Upper lobe of right lung (tissue), 1 donor: Measurements from ENCODE around the gene PTH2R. TPM values are rescaled to one million over a fixed set of nuclear protein-coding genes. Genes with fewer than 3 reads are reported as not detected.
"Not testable (repeated sequence)": the region's sequence is repeated elsewhere in the genome, so short reads cannot be mapped to it uniquely, and the experiment has no call there.

Experiments
- ATAC-seq: fragments of 200-7000 bp; cut with Tn5 transposase; one replicate; pipeline ENCODE4 v1.9.1; 2020; ENCODE audit warnings: mild to moderate bottlenecking, moderate library complexity
- DNase-seq: peaks from one replicate; pipeline ENCODE4 v3.0.0-alpha.2; 2020
- H3K27ac ChIP-seq: fragments of 200-600 bp; one replicate; pipeline ENCODE4 v1.8.0; 2022
- H3K27me3 ChIP-seq: fragments of 200-600 bp; one replicate; pipeline ENCODE4 v1.8.0; 2022; ENCODE audit warnings: mild to moderate bottlenecking
- H3K36me3 ChIP-seq: fragments of 200-600 bp; one replicate; pipeline ENCODE4 v1.8.0; 2022
- H3K4me1 ChIP-seq: fragments of 200-600 bp; one replicate; pipeline ENCODE4 v1.8.0; 2022
- H3K4me3 ChIP-seq: fragments of 200-600 bp; one replicate; pipeline ENCODE4 v1.8.0; 2022; ENCODE audit warnings: mild to moderate bottlenecking
- H3K9me3 ChIP-seq: fragments of 200-600 bp; one replicate; pipeline ENCODE4 v1.8.0; 2022
- CTCF ChIP-seq: fragments of 200-600 bp; IDR thresholded peaks from one replicate; pipeline ENCODE4 v1.8.0; 2022; ENCODE audit warnings: antibody characterized with exemption
- intact Hi-C: fragments of 100-400 bp; cut with DNase I; formaldehyde crosslinking; loops from one replicate; pipeline ENCODE4 v1.11.0; 2022
- total RNA-seq: library from RNA; stranded (reverse); fragmentation: NEBNext Ultra II Directional; extraction: Animal tissue kit (Norgen Biotek cat#: 25700); gene quantifications from one replicate; pipeline ENCODE4 v1.2.1, GENCODE V29; 2021
- donor health status: DM: no; HTN: yes; CAD: no; lungs with severe emphysema.

Gene PTH2R
- total RNA-seq, 1 donor from 2014 or later, result not detected

DNA sequence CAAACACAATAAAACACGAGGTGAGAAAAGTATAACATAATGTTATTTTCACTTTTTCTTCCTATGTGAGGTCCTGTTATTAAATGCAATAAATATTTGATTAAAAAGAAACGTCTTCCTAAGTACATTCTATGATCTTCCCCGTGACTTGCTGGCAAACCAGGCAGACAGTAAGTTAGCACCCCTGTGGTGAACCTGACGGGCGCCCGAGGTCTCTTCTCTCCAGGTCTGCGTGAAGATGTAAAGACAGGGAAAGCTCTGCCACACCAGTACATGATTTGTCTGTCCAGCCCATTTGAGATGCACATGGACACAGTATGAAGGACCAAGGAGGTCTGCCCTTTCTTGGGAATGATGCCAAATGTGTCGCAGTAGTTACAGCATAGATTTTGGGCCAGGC, 57.6 kb downstream of the PTH2R start:
- no peaks in the 10 kb centered on the region for H3K36me3 ChIP-seq
- no peak for TF ChIP-seq CTCF
- H3K27ac ChIP-seq, result no peak overlapping the region
- ATAC-seq (no peak), DNase-seq (no peak)
- H3K27me3 ChIP-seq, result no peaks in the 10 kb centered on the region
- no peaks in the 10 kb centered on the region for H3K9me3 ChIP-seq
- H3K4me1 ChIP-seq, result peaks cover 6% of the 10 kb centered on the region
- intact Hi-C loops, result no loop called here
- H3K4me3 ChIP-seq, result no peak overlapping the region

- Histone ChIP-seq H3K4me1 (peaks cover 6% of the 10 kb centered on the region), H3K4me3 (no peak overlapping the region), H3K36me3 (no peaks in the 10 kb centered on the region), H3K27me3 (no peaks in the 10 kb centered on the region), H3K9me3 (no peaks in the 10 kb centered on the region), H3K27ac (no peak overlapping the region)
- intact Hi-C loops, result no loop called here
- ATAC-seq, result peak; percentile 78
- peak; percentile 56 for TF ChIP-seq CTCF
- DNase-seq, result no peak
Measured at GRCh38 chr2:208466151-208466919, 59.7 kb downstream of the PTH2R start.

DNA sequence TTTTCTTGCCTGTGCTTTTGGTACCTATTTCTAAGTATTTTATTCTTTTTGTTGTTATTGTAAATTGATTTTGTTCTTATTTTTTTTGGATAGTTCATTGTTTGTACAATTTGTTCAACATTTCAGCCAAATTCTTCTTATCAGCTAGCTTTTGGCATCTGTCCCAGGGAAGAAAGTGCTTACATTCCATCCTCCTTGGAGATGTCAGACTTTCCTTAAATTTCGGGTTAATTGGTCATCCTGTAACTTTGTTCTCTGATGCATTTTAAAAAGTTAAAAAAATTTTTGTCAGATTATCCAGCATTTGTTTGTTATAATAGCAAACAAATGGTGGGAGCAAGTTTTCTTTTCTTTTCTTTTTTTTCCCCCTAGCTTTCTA, 60.3 kb downstream of the PTH2R start:
- Histone ChIP-seq H3K27me3 (no peaks in the 10 kb centered on the region), H3K36me3 (no peaks in the 10 kb centered on the region), H3K4me3 (no peak overlapping the region), H3K9me3 (no peaks in the 10 kb centered on the region), H3K27ac (no peak overlapping the region), H3K4me1 (peaks cover 6% of the 10 kb centered on the region)
- DNase-seq (no peak), ATAC-seq (no peak)
- intact Hi-C loops, result no loop called here
- TF ChIP-seq CTCF, result no peak

GRCh38 chr2:208467564-208467963, 61.0 kb downstream of the PTH2R start:
- Histone ChIP-seq H3K27me3 (no peaks in the 10 kb centered on the region), H3K27ac (no peak overlapping the region), H3K9me3 (no peaks in the 10 kb centered on the region), H3K36me3 (no peaks in the 10 kb centered on the region), H3K4me3 (no peak overlapping the region), H3K4me1 (peaks cover 6% of the 10 kb centered on the region)
- DNase-seq (no peak), ATAC-seq (no peak)
- intact Hi-C loops, result no loop called here
- TF ChIP-seq CTCF, result no peak

DNA sequence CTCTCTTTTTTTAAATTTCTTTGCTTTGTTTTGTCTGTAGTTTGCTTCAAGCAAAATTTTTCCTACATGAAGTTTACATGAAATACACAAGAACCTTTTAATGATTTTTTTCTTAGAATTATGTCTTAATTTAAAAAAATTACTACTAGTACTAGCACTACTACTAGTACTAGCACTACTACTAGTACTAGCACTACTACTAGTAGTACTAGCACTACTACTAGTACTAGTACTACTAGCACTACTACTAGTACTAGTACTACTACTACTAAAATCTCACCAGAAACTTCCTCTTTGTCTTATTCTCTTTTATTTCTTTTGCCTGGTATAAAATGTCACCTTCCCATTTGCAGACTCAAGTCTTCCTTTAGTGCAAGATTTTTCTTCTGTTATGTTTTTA, 71.1 kb downstream of the PTH2R start:
- Histone ChIP-seq H3K4me1 (no peaks in the 10 kb centered on the region), H3K27me3 (no peaks in the 10 kb centered on the region), H3K4me3 (no peak overlapping the region), H3K27ac (no peak overlapping the region), H3K36me3 (no peaks in the 10 kb centered on the region), H3K9me3 (no peaks in the 10 kb centered on the region)
- no peak for DNase-seq
- no peak for TF ChIP-seq CTCF
- no peak for ATAC-seq
- intact Hi-C loops, result no loop called here

- DNase-seq (no peak), ATAC-seq (no peak)
- no peaks in the 10 kb centered on the region for H3K9me3 ChIP-seq
- H3K27me3 ChIP-seq, result no peaks in the 10 kb centered on the region
- intact Hi-C loops, result no loop called here
- no peaks in the 10 kb centered on the region for H3K36me3 ChIP-seq
- no peak overlapping the region for H3K4me3 ChIP-seq
- H3K27ac ChIP-seq, result no peak overlapping the region
- TF ChIP-seq CTCF, result no peak
- no peaks in the 10 kb centered on the region for H3K4me1 ChIP-seq
Measured at GRCh38 chr2:208479342-208479741, 72.8 kb downstream of the PTH2R start.

DNA sequence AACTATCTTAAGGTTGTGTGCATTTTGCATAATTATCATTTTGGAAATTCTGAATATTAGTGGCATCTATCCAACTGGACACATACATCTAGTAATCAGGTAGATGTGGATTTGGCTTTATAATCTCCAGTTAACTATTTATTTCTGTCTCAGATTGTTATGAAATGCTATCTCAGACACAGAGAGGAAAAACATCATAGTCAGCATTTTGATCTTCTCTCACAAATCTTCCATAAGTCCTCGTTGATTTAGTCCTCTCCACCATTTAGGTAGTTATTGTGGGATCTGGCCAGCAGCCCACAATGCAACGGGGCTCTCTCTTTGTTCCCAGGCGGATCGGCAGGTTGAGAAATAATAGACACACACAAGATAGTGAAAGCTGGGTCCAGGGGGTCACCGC, 75.4 kb downstream of the PTH2R start:
- ATAC-seq, H3K4me1 ChIP-seq, H3K27ac ChIP-seq, intact Hi-C loops, H3K9me3 ChIP-seq, H3K36me3 ChIP-seq, H3K4me3 ChIP-seq, DNase-seq, H3K27me3 ChIP-seq: not testable (repeated sequence)

DNA sequence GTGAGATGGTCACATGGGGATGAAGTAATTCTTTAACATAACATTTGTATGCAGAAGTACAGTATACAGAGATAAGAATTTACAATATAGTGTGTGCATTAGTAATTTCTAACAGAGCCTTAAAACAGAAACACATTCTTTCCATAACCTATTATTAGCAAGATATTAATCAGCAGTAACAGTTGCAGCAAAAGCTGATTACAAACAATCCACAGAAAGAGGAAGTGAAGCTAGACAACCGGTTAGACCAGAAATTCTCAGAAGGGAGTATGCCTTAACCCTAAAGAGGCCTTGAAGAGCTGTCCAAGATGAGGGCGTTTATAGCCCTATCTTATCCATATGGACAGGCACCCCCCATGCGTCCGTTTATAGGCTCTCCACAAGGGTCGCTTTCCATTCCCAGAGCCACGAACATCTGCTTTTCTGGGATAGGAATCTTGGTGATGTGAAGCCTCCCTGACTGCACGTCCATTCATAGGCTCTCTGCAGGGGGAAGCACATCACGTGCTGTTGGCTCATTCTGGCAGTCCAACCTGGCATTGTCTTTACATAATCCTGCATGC, 75.9 kb downstream of the PTH2R start:
- H3K4me1 ChIP-seq, H3K4me3 ChIP-seq, ATAC-seq, H3K36me3 ChIP-seq, intact Hi-C loops, H3K9me3 ChIP-seq, H3K27ac ChIP-seq, H3K27me3 ChIP-seq, DNase-seq: not testable (repeated sequence)
